Kidney epithelial cell (primary cell): ENCODE data around the gene TBL3. TPM values are rescaled to one million over a fixed set of nuclear protein-coding genes. Genes with fewer than 3 reads are reported as not detected.

ENCODE experiments used
- DNase-seq: peaks from one replicate; pipeline ENCODE4 v3.0.0-alpha.2; 2010; ENCODE audit warnings: low read depth
- H3K27me3 ChIP-seq: 2 replicates; pipeline ENCODE4 v1.6.0; 2011; ENCODE audit warnings: low read length; ENCODE audit not compliant: control insufficient read depth, insufficient read depth
- H3K36me3 ChIP-seq: 2 replicates; pipeline ENCODE4 v1.5.1; 2011; ENCODE audit warnings: low read length; ENCODE audit not compliant: control insufficient read depth, insufficient read depth
- H3K4me3 ChIP-seq: 2 replicates; pipeline ENCODE4 v1.5.1; 2011; ENCODE audit warnings: low read depth, mild to moderate bottlenecking, control low read depth, low read length
- CTCF ChIP-seq: IDR thresholded peaks from 2 replicates; pipeline ENCODE4 v1.5.1; 2011; ENCODE audit warnings: mild to moderate bottlenecking, moderate library complexity, low read length, control low read depth, inconsistent platforms; ENCODE audit not compliant: insufficient read depth, poor library complexity, severe bottlenecking
- total RNA-seq: library from RNA; depleted of rRNA; stranded (reverse); fragments of >200 nt; gene quantifications from 2 replicates; pipeline ENCODE4 v1.2.3, GENCODE V29; 2015

The TBL3 gene
- total RNA-seq, 1 donor from 2014 or later = 70.3 TPM

- Histone ChIP-seq H3K27me3 (no peaks in the 10 kb centered on the region), H3K36me3 (no peaks in the 10 kb centered on the region), H3K4me3 (peak overlapping the region; percentile 50)
- no peak for DNase-seq
- peak; percentile 13 for TF ChIP-seq CTCF
Measured at GRCh38 chr16:2027024-2028010, 55.5 kb downstream of the TBL3 start.

- no peaks in the 10 kb centered on the region for H3K36me3 ChIP-seq
- H3K27me3 ChIP-seq = no peaks in the 10 kb centered on the region
- H3K4me3 ChIP-seq = no peak overlapping the region
- no peak for TF ChIP-seq CTCF
- DNase-seq = no peak
Measured at GRCh38 chr16:2028146-2028545, 56.3 kb downstream of the TBL3 start.

DNA sequence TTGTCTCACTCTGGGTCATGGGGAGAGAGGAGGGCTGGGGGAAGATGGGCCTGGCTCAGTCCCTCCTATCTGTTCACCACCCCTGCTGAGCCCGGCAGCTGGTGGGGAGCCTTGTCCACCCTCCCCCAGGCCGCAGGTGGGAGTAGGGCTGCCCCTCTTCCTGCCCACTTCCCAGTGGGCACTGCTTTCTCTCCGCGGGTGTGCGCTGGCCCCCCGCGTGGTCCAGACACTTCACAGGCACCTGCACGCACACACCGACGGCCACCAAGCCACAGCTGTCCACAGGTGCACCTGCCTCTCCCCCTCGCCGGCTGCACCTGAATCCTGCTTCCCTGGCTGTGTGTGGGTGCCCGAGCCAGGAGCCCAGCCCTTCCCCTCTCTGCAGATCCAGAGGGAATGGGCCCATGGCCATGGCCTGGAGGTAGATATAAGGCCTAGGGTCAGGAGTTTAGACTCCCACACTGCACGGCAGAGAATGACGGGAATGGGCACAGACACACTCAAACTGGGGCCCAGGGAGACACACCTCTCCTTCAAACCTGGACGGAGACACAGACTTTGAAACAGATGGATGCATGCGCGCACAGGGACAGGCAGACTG lies 56.9 kb downstream of the TBL3 start:
- Histone ChIP-seq H3K4me3 (no peak overlapping the region), H3K27me3 (no peaks in the 10 kb centered on the region), H3K36me3 (no peaks in the 10 kb centered on the region)
- TF ChIP-seq CTCF = no peak
- DNase-seq = no peak

DNA sequence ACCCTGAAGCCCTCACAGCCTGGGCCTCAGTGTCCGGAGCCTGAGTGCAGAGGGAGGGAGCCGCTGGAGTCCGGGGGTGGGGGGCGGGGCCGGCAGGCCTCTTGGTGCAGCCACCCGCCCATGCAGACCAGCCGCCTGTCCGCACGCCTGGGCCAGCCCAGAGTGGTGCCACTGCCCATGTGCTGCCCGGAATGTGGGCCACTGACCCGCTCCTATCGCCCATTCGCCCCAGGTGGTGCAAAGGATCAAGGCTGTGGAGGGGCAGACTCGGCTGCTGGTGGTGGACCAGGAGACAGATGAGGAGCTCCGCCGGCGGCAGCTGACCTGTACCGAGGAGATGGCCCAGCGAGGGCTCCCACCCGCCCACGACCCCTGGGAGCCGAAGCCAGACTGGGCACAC lies 57.5 kb downstream of the TBL3 start:
- no peak for TF ChIP-seq CTCF
- Histone ChIP-seq H3K36me3 (no peaks in the 10 kb centered on the region), H3K27me3 (no peaks in the 10 kb centered on the region), H3K4me3 (no peak overlapping the region)
- no peak for DNase-seq

DNA sequence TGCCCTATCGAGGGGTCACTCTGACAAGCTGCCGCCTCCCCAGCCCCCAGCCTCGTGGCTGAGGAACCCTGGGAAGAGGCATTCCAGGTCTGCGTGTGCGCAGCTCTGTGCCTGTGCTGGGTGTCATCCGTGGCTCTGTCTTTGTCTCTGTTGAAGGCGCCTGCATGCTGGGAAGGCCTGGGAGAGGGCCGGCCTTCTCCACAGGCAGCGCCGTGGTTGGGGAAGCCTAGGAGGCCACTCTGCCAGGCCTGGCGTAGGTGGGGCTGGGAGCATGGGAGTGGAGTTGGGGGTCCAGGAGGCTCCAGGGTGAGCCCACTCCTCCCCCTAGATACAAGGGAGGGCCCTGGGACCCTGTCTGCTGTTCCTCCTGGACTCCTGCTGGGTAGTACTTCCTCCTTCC lies 58.2 kb downstream of the TBL3 start:
- no peak for TF ChIP-seq CTCF
- H3K4me3 ChIP-seq = no peak overlapping the region
- DNase-seq = no peak
- H3K27me3 ChIP-seq = no peaks in the 10 kb centered on the region
- no peaks in the 10 kb centered on the region for H3K36me3 ChIP-seq
